ENCODE results near the gene IGF1R.

The IGF1R gene

DNA sequence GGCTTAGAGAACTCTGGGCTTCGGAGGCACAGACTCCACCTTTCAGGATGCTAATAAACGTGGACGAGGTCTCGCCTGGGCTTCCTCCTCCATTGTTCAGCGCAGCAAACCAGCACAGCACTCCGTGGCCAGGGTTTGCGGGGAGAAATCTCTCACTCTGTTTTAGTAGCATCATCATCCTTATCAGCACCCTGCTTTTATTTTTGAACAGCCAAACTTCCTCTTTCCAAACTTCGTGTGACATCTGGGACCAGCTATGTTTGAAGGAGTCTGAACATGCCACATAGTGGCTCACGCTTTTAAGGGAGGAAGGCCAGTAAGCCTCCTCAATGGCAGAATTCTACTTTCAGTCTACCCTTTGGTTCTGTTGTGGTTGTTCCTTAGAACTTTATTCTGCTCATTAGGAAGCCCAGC lies 210.3 kb downstream of the IGF1R start:
- no peak for DNase-seq (ENCODE audit: low read depth)

DNA sequence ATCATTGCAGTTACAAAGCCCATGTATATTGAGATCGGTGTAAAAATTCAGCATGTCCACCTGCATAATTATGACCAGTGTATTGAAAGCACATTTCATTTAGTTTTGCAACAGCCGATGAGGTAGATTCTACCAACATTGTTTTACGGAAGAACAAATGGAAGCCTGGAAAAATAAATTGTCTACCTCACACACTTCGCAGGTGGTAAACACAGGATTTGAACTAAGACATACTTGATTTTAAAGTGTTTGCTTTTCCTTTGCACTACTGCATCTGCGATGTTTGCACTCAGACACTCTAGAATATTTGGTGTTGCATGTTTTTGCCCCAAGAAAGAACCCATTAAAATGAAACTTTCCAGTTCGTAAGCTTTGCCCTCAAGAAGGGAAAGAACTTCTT lies 210.8 kb downstream of the IGF1R start:
- no peak for DNase-seq (ENCODE audit: low read depth)

DNA sequence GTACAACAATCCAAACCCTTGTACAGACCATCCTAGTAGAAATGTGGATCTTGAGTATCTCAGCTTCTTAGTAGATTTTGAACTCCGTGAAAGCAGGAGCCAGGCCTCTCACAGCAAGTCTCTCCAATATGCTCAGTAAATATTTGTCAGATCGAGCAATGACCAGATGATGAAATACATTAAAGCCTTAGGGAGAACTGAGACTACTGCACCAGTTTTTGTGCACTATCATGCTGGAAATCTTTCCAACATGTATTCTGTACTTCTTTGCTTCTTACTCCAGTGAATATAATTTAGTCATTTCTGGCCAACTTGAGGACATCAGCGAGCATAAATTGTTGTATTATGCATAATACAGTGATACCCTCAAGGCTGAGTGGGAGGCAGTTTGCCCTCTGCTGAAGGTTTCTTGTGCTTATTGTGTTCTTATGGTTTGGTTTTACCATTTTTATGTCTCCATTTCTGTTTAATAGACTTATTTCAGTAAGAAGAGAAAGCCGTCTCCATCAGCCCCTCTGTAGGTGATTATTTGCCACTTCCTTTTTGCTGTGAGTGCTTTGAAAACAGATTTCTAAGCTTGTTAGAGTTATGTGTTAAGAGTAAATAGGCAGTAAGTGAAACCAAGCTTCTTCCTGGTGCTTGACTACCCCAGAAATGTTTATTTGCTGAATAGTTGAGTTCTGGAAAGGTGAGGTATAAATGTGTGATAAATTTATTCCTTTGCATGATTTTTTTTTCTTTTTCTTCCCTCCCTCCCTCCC lies 212.1 kb downstream of the IGF1R start:
- DNase-seq (ENCODE audit: low read depth) = no peak

GRCh38 chr15:98861188-98861587 lies 212.8 kb downstream of the IGF1R start:
- no peak for DNase-seq (ENCODE audit: low read depth)

GRCh38 chr15:98863983-98864382 lies 215.6 kb downstream of the IGF1R start:
- DNase-seq (ENCODE audit: low read depth) = no peak

GRCh38 chr15:98865397-98866339 lies 217.3 kb downstream of the IGF1R start:
- DNase-seq (ENCODE audit: low read depth) = peak; percentile 57

DNA sequence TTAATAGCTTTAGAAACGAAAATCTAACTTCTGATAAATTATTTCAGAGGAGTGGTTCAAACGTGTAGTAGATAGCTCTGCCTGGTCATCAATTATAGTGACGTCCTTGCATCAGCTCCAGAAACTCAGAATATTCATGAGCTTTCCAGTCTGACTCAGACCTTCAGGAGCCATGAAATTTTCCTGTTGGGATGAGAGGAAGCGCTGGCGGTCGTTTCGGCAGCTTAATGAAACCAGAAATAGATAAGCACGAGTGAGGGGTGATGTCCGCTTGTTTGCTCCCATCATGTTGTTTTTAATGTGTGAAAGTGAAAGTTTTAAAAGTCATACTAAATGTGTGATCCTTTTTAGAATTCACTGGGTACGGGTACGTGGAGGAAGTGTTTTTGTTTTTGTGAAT lies 218.2 kb downstream of the IGF1R start:
- DNase-seq (ENCODE audit: low read depth) = no peak

DNA sequence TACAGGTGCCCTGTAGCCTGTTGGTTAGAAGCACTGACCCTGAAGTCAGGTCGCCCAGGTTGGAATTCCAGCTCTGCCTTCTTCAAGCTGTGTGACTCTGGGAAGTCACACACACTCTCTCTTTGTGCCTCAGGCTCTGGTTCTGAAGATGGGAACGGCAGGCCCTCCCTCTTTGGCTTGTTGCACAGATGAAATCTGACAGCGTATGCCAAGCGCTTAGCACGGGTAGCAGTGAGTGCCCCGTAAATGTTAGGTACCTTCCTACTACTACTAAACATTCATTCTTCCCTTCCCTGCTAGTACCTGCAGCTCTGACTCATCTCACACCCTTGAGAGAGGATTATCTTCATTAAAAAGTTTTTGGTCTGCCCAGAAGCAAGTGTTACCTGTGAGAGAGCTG lies 220.2 kb downstream of the IGF1R start:
- no peak for DNase-seq (ENCODE audit: low read depth)

DNA sequence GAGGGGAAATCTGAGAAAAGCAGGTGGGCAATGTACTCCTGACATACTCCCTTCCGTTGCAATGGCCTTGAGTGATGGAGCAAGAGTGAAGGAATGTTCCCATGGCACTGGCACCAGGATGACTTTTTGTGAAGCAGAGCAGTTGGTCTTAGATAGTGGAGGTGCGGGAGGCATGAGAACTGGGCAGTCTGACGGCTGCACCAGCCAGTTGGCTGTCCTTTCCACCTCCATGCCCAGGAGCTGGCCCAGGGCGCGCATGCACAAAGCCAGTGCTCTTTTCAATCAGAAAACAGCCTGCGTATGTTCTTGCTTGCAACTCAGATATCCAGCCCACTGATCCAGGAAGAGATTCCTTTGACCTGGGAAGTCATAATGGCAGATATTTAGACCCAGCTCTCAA lies 222.4 kb downstream of the IGF1R start:
- no peak for DNase-seq (ENCODE audit: low read depth)

GRCh38 chr15:98872774-98873173 lies 224.4 kb downstream of the IGF1R start:
- no peak for DNase-seq (ENCODE audit: low read depth)

GRCh38 chr15:98873441-98874218 lies 225.3 kb downstream of the IGF1R start:
- no peak for DNase-seq (ENCODE audit: low read depth)

DNA sequence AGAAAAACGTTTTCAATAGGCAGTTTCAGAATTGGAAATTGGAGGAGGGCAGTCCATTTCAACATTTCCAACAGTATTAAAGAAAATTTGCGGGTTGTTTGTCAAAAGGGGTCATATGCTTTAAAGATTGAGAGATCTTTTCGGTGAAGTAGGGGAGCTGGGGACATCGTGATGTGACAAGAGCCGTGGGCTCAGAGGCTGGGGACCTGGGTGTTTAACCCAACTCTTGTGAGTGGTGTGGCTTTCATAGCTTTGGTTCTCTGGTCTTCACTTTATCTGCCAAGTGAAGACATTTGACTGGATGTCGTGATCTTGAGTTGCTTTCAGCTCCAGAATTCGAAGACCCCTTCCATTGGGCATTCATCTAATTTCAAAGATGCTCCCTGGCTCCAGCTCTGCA lies 226.0 kb downstream of the IGF1R start:
- no peak for DNase-seq (ENCODE audit: low read depth)

- no peak for DNase-seq (ENCODE audit: low read depth)
These were observed 226.4 kb downstream of the IGF1R start for GRCh38 chr15:98874773-98875172.

DNA sequence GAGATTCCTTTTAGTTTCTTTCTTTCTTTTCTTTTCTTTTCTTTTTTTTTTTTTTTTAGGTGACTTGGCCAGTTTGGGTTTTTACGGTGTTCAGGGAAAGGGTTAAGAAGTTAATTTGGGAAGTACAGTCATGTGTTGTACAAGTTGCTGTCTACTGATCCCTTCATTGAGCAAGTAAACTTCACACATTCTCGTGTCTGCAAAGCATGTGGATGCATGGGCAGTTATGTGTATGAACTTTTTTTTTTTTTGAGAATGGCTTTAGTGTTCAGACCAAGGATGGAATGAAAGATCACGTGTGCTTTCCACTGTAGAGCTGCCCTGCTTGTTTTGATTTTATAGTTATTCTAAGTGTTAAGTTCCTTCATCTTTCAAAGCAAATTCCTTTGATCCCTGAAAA lies 227.0 kb downstream of the IGF1R start:
- no peak for DNase-seq (ENCODE audit: low read depth)

- no peak for DNase-seq (ENCODE audit: low read depth)
These were observed 228.4 kb downstream of the IGF1R start for GRCh38 chr15:98876451-98877369.

GRCh38 chr15:98878172-98878571 lies 229.8 kb downstream of the IGF1R start:
- DNase-seq (ENCODE audit: low read depth) = no peak

GRCh38 chr15:98878862-98879261 lies 230.5 kb downstream of the IGF1R start:
- DNase-seq (ENCODE audit: low read depth) = no peak

- DNase-seq (ENCODE audit: low read depth) = no peak
These were observed 233.5 kb downstream of the IGF1R start for GRCh38 chr15:98881526-98882520.

GRCh38 chr15:98883478-98883877 lies 235.1 kb downstream of the IGF1R start:
- no peak for DNase-seq (ENCODE audit: low read depth)

GRCh38 chr15:98884894-98885293 lies 236.6 kb downstream of the IGF1R start:
- DNase-seq (ENCODE audit: low read depth) = no peak
